ENCODE measurements around the gene CDC42BPB.
"Not testable (repeated sequence)": the region's sequence is repeated elsewhere in the genome, so short reads cannot be mapped to it uniquely, and the experiment has no call there.

The CDC42BPB gene

GRCh38 chr14:102905116-102906108 is 151.9 kb downstream of the CDC42BPB start:
- no peak for DNase-seq (ENCODE audit: low read depth in 1 of 2, low spot score in 1 of 2)

- DNase-seq (ENCODE audit: low read depth in 1 of 2, low spot score in 1 of 2) = no peak
Measured at GRCh38 chr14:102903889-102904512, 153.3 kb downstream of the CDC42BPB start.

GRCh38 chr14:102903248-102903888 is 154.0 kb downstream of the CDC42BPB start:
- no peak for DNase-seq (ENCODE audit: low read depth in 1 of 2, low spot score in 1 of 2)

GRCh38 chr14:102902523-102903247 is 154.7 kb downstream of the CDC42BPB start:
- DNase-seq (ENCODE audit: low read depth in 1 of 2, low spot score in 1 of 2) = no peak

GRCh38 chr14:102902086-102902485 is 155.3 kb downstream of the CDC42BPB start:
- DNase-seq (ENCODE audit: low read depth in 1 of 2, low spot score in 1 of 2) = no peak

GRCh38 chr14:102901633-102902032 is 155.7 kb downstream of the CDC42BPB start:
- no peak for DNase-seq (ENCODE audit: low read depth in 1 of 2, low spot score in 1 of 2)

GRCh38 chr14:102900631-102901571 is 156.4 kb downstream of the CDC42BPB start:
- DNase-seq (ENCODE audit: low read depth in 1 of 2, low spot score in 1 of 2) = no peak

- no peak for DNase-seq (ENCODE audit: low read depth in 1 of 2, low spot score in 1 of 2)
Measured at GRCh38 chr14:102899516-102899900, 157.8 kb downstream of the CDC42BPB start.

- DNase-seq (ENCODE audit: low read depth in 1 of 2, low spot score in 1 of 2) = no peak
Measured at GRCh38 chr14:102898776-102899515, 158.4 kb downstream of the CDC42BPB start.

GRCh38 chr14:102898298-102898697 is 159.1 kb downstream of the CDC42BPB start:
- DNase-seq (ENCODE audit: low read depth in 1 of 2, low spot score in 1 of 2) = no peak

GRCh38 chr14:102897299-102898027 is 159.9 kb downstream of the CDC42BPB start:
- DNase-seq (ENCODE audit: low read depth in 1 of 2, low spot score in 1 of 2) = no peak

GRCh38 chr14:102896735-102897134 is 160.6 kb downstream of the CDC42BPB start:
- not testable (repeated sequence) for DNase-seq (ENCODE audit: low read depth in 1 of 2, low spot score in 1 of 2)

GRCh38 chr14:102893452-102893851 is 163.9 kb downstream of the CDC42BPB start:
- DNase-seq (ENCODE audit: low read depth in 1 of 2, low spot score in 1 of 2) = no peak

- DNase-seq (ENCODE audit: low read depth in 1 of 2, low spot score in 1 of 2) = no peak
Measured at GRCh38 chr14:102892651-102893050, 164.7 kb downstream of the CDC42BPB start.

GRCh38 chr14:102891556-102891955 is 165.8 kb downstream of the CDC42BPB start:
- no peak for DNase-seq (ENCODE audit: low read depth in 1 of 2, low spot score in 1 of 2)

- no peak for DNase-seq (ENCODE audit: low read depth in 1 of 2, low spot score in 1 of 2)
Measured at GRCh38 chr14:102891111-102891510, 166.2 kb downstream of the CDC42BPB start.

GRCh38 chr14:102889615-102890014 is 167.7 kb downstream of the CDC42BPB start:
- DNase-seq (ENCODE audit: low read depth in 1 of 2, low spot score in 1 of 2) = no peak

- no peak for DNase-seq (ENCODE audit: low read depth in 1 of 2, low spot score in 1 of 2)
Measured at GRCh38 chr14:102888748-102889147, 168.6 kb downstream of the CDC42BPB start.
